Transverse colon (tissue), 4 donors: ENCODE data around the gene STAMBPL1. TPM values are rescaled to one million over a fixed set of nuclear protein-coding genes. Genes with fewer than 3 reads are reported as not detected.

Experiments
- DNase-seq: peaks from one replicate; pipeline ENCODE4 v3.0.0-alpha.2; 2019
- H3K27ac ChIP-seq, 4 donors: fragments of 200-600 bp; sonication (generic); 2 replicates each; pipeline ENCODE4 v1.5.1; 2016 to 2018; ENCODE audit warnings: inconsistent platforms in 4 of 4
- H3K27me3 ChIP-seq: fragments of 200-600 bp; sonication (generic); 2 replicates; pipeline ENCODE4 v1.5.1; 2017; ENCODE audit warnings: inconsistent platforms
- H3K36me3 ChIP-seq, 4 donors: fragments of 200-600 bp; sonication (generic); 2 replicates each; pipeline ENCODE4 v1.5.1; 2017 to 2019; ENCODE audit warnings: inconsistent platforms in 4 of 4
- H3K4me1 ChIP-seq, 4 donors: fragments of 200-600 bp; sonication (generic); 2 replicates each; pipeline ENCODE4 v1.5.1; 2017 to 2020; ENCODE audit warnings: inconsistent platforms in 4 of 4
- H3K4me3 ChIP-seq, 4 donors: fragments of 200-600 bp; sonication (generic); 1 replicate in 1 of 4; 2 replicates in 3 of 4; pipeline versions ENCODE4 v1.5.1 to v1.6.1; 2017 to 2019; ENCODE audit warnings: inconsistent platforms in 4 of 4
- H3K9me3 ChIP-seq, 2 donors: fragments of 200-600 bp; sonication (generic); 2 replicates each; pipeline ENCODE4 v1.5.1; 2017 to 2019; ENCODE audit warnings: inconsistent platforms in 2 of 2
- CTCF ChIP-seq, 5 experiments: fragments of 200-600 bp in 3 of 5; fragments of 450-650 bp in 2 of 5; sonication (generic) in 3 of 5; IDR thresholded peaks; 1 replicate in 2 of 5; 2 replicates in 3 of 5; pipeline ENCODE4 v1.5.1; 2016 to 2017; ENCODE audit warnings: antibody characterized with exemption in 5 of 5, inconsistent platforms in 3 of 5, mild to moderate bottlenecking in 2 of 5, moderate library complexity in 1 of 5
- EP300 ChIP-seq: sonication (generic); formaldehyde crosslinking; IDR thresholded peaks from one replicate; pipeline ENCODE4 v1.6.1; 2017; ENCODE audit warnings: antibody characterized with exemption, low read depth
- POLR2A ChIP-seq: fragments of 450-650 bp; IDR thresholded peaks from one replicate; pipeline ENCODE4 v1.6.1; 2016; ENCODE audit warnings: antibody characterized with exemption, mild to moderate bottlenecking, moderate library complexity
- POLR2AphosphoS5 ChIP-seq, 3 donors: sonication (generic); formaldehyde crosslinking; IDR thresholded peaks; one replicate each; pipeline ENCODE4 v1.6.1; 2016; ENCODE audit warnings: antibody characterized with exemption in 3 of 3
- WGBS, 2 donors: methylation state at CpG; one replicate each; pipeline ENCODE4 v1.1.5; 2018; ENCODE audit warnings: low coverage in 1 of 2; 5-methylcytosine and 5-hydroxymethylcytosine counted together
- in situ Hi-C, 4 donors: fragments of 200-750 bp; cut with MboI; loops; one replicate each; pipeline versions ENCODE4 v1.15.0 to v1.15.1; 2017; ENCODE audit warnings: low sequenced_read_pairs in 3 of 4, low pct_ligation_motif_present in 1 of 4, low pct_unique_long_range_greater_than_20kb in 1 of 4
- intact Hi-C: fragments of 100-400 bp; cut with DNase I; formaldehyde crosslinking; loops from one replicate; pipeline ENCODE4 v1.15.1; 2023; ENCODE audit warnings: low total_unique reads
- total RNA-seq, 4 donors: library from RNA; depleted of rRNA; stranded (reverse); fragments of >200 nt; gene quantifications; one replicate each; pipeline ENCODE4 v1.1.0, GENCODE V29; 2016

STAMBPL1 gene
- total RNA-seq, 4 donors from 2014 or later, result 74.8 to 176 (median 134) TPM

DNA sequence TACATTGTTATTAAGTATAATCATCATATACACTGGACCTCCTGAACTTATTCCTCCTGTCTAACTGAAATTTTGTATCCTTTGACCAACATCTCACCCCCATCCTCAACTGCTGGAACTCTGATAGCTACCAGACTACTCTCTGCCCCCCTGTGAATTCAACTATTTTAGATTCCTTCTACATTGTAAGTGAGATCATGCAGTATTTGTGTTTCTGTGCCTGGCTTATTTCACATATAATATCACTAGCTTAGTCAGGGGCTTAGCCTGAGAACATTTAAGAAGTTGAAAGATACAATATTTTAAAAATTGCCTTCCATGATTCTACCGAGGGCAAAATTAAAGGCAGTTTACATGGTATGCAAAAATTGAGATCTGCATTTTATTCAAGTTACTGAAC is 26.9 kb downstream of the STAMBPL1 start:
- Histone ChIP-seq H3K9me3 (no peaks in the 10 kb centered on the region), H3K4me1 (peaks cover 4 to 32% (median 21%) of the 10 kb centered on the region in 4 donors), H3K27me3 (no peaks in the 10 kb centered on the region), H3K27ac (no peak overlapping the region), H3K4me3 (no peak overlapping the region), H3K36me3 (no peaks in the 10 kb centered on the region)
- 56 to 72% methylated on average over 1 of the region's 1 CpG for WGBS, 2 donors
- in situ Hi-C loops (no loop called here), intact Hi-C loops (no loop called here)
- no peak for DNase-seq
- TF ChIP-seq POLR2A (no peak), EP300 (no peak), CTCF (IDR thresholded peaks at IDR 0.05) (no peak), POLR2AphosphoS5 (IDR thresholded peaks at IDR 0.05) (no peak)

GRCh38 chr10:88908194-88908593 is 28.1 kb downstream of the STAMBPL1 start:
- 77 to 83% methylated on average over 4 of the region's 4 CpGs for WGBS, 2 donors
- intact Hi-C loops (no loop called here), in situ Hi-C loops (no loop called here)
- H3K9me3 ChIP-seq, result no peaks in the 10 kb centered on the region
- no peak for TF ChIP-seq CTCF (IDR thresholded peaks at IDR 0.05)
- TF ChIP-seq POLR2A, result no peak
- no peak for TF ChIP-seq EP300
- TF ChIP-seq POLR2AphosphoS5 (IDR thresholded peaks at IDR 0.05), result no peak
- H3K36me3 ChIP-seq, result no peaks in the 10 kb centered on the region
- H3K27me3 ChIP-seq, result no peaks in the 10 kb centered on the region
- no peak overlapping the region for H3K4me3 ChIP-seq
- H3K27ac ChIP-seq, result no peak overlapping the region
- H3K4me1 ChIP-seq, result peaks cover 0 to 19% (median 10%) of the 10 kb centered on the region in 4 donors
- no peak for DNase-seq

- H3K27me3 ChIP-seq, result no peaks in the 10 kb centered on the region
Observed at GRCh38 chr10:88911116-88911515, 31.1 kb downstream of the STAMBPL1 start.

GRCh38 chr10:88911851-88912250 is 31.8 kb downstream of the STAMBPL1 start:
- Histone ChIP-seq H3K4me1 (no peaks in the 10 kb centered on the region), H3K4me3 (no peak overlapping the region), H3K27ac (no peak overlapping the region), H3K27me3 (no peaks in the 10 kb centered on the region), H3K9me3 (no peaks in the 10 kb centered on the region), H3K36me3 (no peaks in the 10 kb centered on the region)
- intact Hi-C loops (no loop called here), in situ Hi-C loops (no loop called here)
- TF ChIP-seq POLR2A (no peak), EP300 (no peak), POLR2AphosphoS5 (IDR thresholded peaks at IDR 0.05) (no peak), CTCF (IDR thresholded peaks at IDR 0.05) (no peak)
- no peak for DNase-seq
- 94 to 100% methylated on average over 2 to 3 of the region's 3 CpGs for WGBS, 2 donors

More at GRCh38 chr10:88911116-88911515, 31.1 kb downstream of the STAMBPL1 start:
- intact Hi-C loops, result no loop called here
- no peak overlapping the region for H3K27ac ChIP-seq
- 100% methylated on average over 1 of the region's 1 CpG for WGBS, 2 donors
- in situ Hi-C loops, result no loop called here
- TF ChIP-seq EP300 (no peak), POLR2A (no peak), POLR2AphosphoS5 (IDR thresholded peaks at IDR 0.05) (no peak), CTCF (IDR thresholded peaks at IDR 0.05) (no peak)
- H3K4me1 ChIP-seq, result no peaks in the 10 kb centered on the region
- DNase-seq, result no peak
- no peaks in the 10 kb centered on the region for H3K36me3 ChIP-seq
- H3K9me3 ChIP-seq, result no peaks in the 10 kb centered on the region
- no peak overlapping the region for H3K4me3 ChIP-seq
